ENCODE results near the gene CREB3L2.
"Not testable (repeated sequence)": the region's sequence is repeated elsewhere in the genome, so short reads cannot be mapped to it uniquely, and the experiment has no call there.

The CREB3L2 gene

DNA sequence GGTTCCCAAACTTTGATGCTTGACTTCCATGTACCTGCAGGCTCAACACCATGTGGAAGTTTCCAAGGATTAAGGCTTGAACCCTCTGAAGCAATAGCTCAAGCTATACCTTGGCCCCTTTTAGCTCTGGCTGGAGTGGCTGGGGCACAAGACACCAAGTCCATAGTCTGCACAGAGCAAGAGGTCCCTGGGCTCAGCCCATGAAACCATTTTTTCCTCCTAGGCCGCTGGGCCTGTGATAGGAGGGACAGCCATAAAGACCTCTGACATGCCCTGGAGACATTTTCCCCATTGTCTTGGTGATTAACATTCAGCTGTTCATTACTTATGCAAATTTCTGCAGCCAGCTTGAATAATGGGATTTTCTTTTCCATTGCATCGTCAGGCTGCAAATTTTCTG lies 169.5 kb downstream of the CREB3L2 start:
- DNase-seq, result no peak

DNA sequence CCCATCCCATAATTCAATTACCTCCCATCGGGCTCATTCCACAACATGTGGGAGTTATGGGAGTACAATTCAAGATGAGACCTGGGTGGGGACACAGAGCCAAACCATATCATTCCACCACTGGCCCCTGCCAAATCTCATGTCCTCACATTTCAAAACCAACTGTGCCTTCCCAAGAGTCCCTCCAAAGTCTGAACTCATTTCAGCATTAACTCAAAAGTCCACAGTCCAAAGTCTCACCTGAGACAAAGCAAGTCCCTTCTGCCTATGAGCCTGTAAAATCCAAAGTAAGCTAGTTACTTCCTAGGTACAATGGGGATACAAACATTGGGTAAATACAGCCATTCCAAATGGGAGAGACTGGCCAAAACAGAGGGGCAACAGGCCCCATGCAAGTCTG lies 170.3 kb downstream of the CREB3L2 start:
- not testable (repeated sequence) for DNase-seq

DNA sequence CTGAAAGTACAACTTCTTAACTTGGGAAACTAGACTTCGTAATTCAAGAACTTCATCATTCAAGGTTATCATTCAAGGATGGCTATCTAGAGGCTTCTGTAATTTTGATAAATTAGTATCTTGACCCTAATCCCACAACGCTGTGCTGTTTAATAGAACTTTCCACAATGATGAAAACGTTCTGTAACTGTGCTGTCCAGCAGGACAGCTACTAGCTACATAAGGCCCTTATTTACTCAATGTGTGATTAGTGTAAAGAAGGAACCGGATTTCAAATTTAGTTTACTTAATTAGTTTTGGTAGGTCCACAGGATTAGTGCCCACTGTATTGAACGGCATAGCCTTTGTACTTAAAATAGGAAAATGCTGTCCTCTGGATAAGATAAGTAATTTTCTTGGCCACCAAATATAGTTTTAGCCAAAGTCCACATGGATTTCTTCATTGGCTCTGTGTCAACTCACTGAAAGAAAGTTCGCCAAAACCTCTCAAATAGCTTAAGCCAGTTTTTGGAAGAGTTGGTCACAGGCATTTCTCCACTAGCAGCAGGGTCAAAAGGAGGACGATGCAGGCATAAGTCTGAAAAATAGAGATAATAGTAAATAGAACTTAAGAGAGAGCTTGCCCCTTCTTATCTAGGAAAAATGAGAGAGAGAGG lies 172.4 kb downstream of the CREB3L2 start:
- DNase-seq, result no peak

DNA sequence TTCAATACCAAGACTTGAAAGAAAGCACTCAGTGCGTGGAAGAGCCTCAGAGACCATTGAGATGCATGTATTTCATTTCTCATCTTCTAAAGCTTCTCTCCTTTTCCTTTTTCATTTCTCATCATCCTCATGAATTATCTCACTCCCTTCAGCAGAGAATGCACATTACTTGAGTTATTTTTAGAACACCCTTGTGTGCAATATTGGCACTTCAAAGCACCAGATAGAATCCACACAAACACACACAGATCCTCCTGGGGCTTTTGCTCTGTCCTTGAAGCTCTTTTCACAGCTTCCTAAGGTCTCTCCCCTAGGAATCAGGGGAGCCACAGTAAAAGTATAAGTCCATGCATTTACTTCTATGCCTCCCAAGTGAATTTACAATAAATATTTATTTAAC lies 173.4 kb downstream of the CREB3L2 start:
- DNase-seq, result no peak

DNA sequence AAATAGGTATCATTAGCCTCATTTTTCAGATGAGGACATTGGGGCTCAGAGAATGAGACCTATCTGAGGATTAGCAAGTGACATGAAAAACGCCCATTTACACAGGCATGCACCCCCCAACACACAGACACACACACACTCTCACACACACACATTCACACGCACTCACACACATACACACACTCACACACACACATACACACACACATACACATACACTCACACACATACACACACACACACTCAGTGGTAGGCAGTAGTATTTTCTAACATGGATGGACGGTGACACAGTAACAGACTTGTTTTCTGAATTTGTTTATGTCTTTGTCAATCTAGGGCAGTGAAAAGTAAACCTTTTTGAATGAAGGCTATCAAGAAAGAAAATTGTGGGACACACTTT lies 176.4 kb downstream of the CREB3L2 start:
- DNase-seq, result no peak

All from CD4-positive, alpha-beta T cell treated with Interleukin-10 for 1 hour (primary cell).